ENCODE data around the gene TRIM38.
"Not testable (repeated sequence)": the region's sequence is repeated elsewhere in the genome, so short reads cannot be mapped to it uniquely, and the experiment has no call there.

The TRIM38 gene

GRCh38 chr6:25991785-25992412 is 29.3 kb downstream of the TRIM38 start:
- Mint-ChIP-seq H3K4me1 (ENCODE audit: low read depth in 2 of 2) (peaks cover 13 to 20% of the 10 kb centered on the region in 2 donors), H3K36me3 (ENCODE audit: insufficient read depth) (peaks cover 18% of the 10 kb centered on the region), H3K27ac (peak overlapping the region; percentile 92 to 93), H3K27me3 (no peaks in the 10 kb centered on the region), H3K9me3 (no peaks in the 10 kb centered on the region), H3K4me3 (peak overlapping the region; percentile 92)
- DNase-seq (peak; percentile 30 to 39 (median 34)), ATAC-seq (replicated peaks) (peak; percentile 48)

GRCh38 chr6:25992413-25993340 is 30.1 kb downstream of the TRIM38 start:
- peak; percentile 94 for ATAC-seq (replicated peaks)
- H3K4me3 Mint-ChIP-seq = peak overlapping the region; percentile 92
- H3K27me3 Mint-ChIP-seq = no peaks in the 10 kb centered on the region
- H3K36me3 Mint-ChIP-seq (ENCODE audit: insufficient read depth) = peaks cover 13% of the 10 kb centered on the region
- peak; percentile 93 to 97 (median 97) for DNase-seq
- H3K4me1 Mint-ChIP-seq (ENCODE audit: low read depth in 2 of 2) = peaks cover 13 to 20% of the 10 kb centered on the region in 2 donors
- H3K27ac Mint-ChIP-seq = peak overlapping the region; percentile 92 to 93
- no peaks in the 10 kb centered on the region for H3K9me3 Mint-ChIP-seq

- not testable (repeated sequence) for H3K36me3 Mint-ChIP-seq (ENCODE audit: insufficient read depth); ATAC-seq (replicated peaks); H3K27me3 Mint-ChIP-seq; H3K9me3 Mint-ChIP-seq; DNase-seq
- H3K27ac Mint-ChIP-seq = peak overlapping the region; percentile 92 to 93
- peak overlapping the region; percentile 92 for H3K4me3 Mint-ChIP-seq
- H3K4me1 Mint-ChIP-seq (ENCODE audit: low read depth in 2 of 2) = peaks cover 11 to 20% of the 10 kb centered on the region in 2 donors
These were observed 30.7 kb downstream of the TRIM38 start for GRCh38 chr6:25993341-25993684.

- peaks cover 3% of the 10 kb centered on the region for H3K36me3 Mint-ChIP-seq (ENCODE audit: insufficient read depth)
- no peaks in the 10 kb centered on the region for H3K27me3 Mint-ChIP-seq
- H3K4me3 Mint-ChIP-seq = no peak overlapping the region
- DNase-seq (no peak), ATAC-seq (replicated peaks) (no peak)
- H3K27ac Mint-ChIP-seq = no peak overlapping the region
- H3K4me1 Mint-ChIP-seq (ENCODE audit: low read depth in 2 of 2) = peaks cover 11 to 20% of the 10 kb centered on the region in 2 donors
- H3K9me3 Mint-ChIP-seq = no peaks in the 10 kb centered on the region
These were observed 32.9 kb downstream of the TRIM38 start for GRCh38 chr6:25995507-25995906.

GRCh38 chr6:25997921-25998320 is 35.3 kb downstream of the TRIM38 start:
- Mint-ChIP-seq H3K4me3 (no peak overlapping the region), H3K9me3 (no peaks in the 10 kb centered on the region), H3K4me1 (ENCODE audit: low read depth in 2 of 2) (peaks cover 5 to 11% of the 10 kb centered on the region in 2 donors), H3K27ac (no peak overlapping the region), H3K36me3 (ENCODE audit: insufficient read depth) (no peaks in the 10 kb centered on the region), H3K27me3 (no peaks in the 10 kb centered on the region)
- ATAC-seq (replicated peaks) = no peak
- DNase-seq = no peak

- DNase-seq (no peak), ATAC-seq (replicated peaks) (no peak)
- no peaks in the 10 kb centered on the region for H3K9me3 Mint-ChIP-seq
- H3K36me3 Mint-ChIP-seq (ENCODE audit: insufficient read depth) = no peaks in the 10 kb centered on the region
- peaks cover 3 to 9% of the 10 kb centered on the region in 2 donors for H3K4me1 Mint-ChIP-seq (ENCODE audit: low read depth in 2 of 2)
- no peak overlapping the region for H3K4me3 Mint-ChIP-seq
- H3K27me3 Mint-ChIP-seq = no peaks in the 10 kb centered on the region
- H3K27ac Mint-ChIP-seq = no peak overlapping the region
These were observed 35.8 kb downstream of the TRIM38 start for GRCh38 chr6:25998379-25998778.

DNA sequence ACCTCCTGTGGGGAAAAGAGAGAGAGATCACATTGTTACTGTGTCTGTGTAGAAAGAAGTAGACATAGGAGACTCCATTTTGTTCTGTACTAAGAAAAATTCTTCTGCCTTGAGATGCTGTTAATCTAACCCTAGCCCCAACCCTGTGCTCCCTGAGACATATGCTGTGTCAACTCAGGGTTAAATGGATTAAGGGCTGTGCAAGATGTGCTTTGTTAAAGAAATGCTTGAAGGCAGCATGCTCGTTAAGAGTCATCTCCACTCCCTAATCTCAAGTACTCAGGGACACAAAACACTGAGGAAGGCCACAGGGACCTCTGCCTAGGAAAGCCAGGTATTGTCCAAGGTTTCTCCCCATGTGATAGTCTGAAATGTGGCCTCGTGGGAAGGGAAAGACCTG is 36.6 kb downstream of the TRIM38 start:
- not testable (repeated sequence) for H3K36me3 Mint-ChIP-seq (ENCODE audit: insufficient read depth); H3K9me3 Mint-ChIP-seq; DNase-seq; H3K27ac Mint-ChIP-seq; H3K27me3 Mint-ChIP-seq; ATAC-seq (replicated peaks); H3K4me3 Mint-ChIP-seq; H3K4me1 Mint-ChIP-seq (ENCODE audit: low read depth in 2 of 2)

GRCh38 chr6:26000366-26001144 is 38.0 kb downstream of the TRIM38 start:
- no peak overlapping the region for H3K27ac Mint-ChIP-seq
- no peaks in the 10 kb centered on the region for H3K36me3 Mint-ChIP-seq (ENCODE audit: insufficient read depth)
- H3K4me3 Mint-ChIP-seq = no peak overlapping the region
- H3K27me3 Mint-ChIP-seq = no peaks in the 10 kb centered on the region
- H3K4me1 Mint-ChIP-seq (ENCODE audit: low read depth in 2 of 2) = peaks cover 0 to 2% of the 10 kb centered on the region in 2 donors
- DNase-seq = no peak
- H3K9me3 Mint-ChIP-seq = no peaks in the 10 kb centered on the region
- no peak for ATAC-seq (replicated peaks)

DNA sequence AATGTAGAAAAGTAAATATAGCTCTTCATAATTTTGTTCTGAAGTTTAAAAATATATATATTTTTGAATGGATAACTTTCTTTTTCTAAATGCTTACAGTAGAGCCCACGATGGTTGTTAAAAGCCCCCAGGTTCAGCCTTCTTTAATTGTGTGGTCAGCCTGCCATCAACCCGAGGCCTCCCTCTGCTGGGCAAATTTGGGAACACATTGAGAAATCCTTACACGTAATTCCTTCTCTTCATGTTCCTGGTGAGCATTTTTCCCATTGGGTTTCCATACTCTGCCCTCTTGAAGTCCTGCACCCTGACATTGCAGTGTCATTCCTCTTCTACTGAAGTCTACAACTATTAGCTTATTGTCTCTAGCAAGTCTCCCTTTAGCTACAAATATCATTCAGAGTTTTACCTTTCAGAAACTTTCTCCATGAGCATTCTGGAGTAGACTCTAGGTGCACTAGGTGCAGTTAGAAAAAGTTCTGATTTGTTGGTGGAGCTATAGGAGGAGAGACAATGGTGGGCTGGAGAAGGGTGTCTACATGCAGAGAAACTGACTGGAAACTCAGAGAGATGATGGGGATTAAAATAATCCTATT is 40.6 kb downstream of the TRIM38 start:
- Mint-ChIP-seq H3K27me3 (no peaks in the 10 kb centered on the region), H3K4me1 (ENCODE audit: low read depth in 2 of 2) (peaks cover 0 to 2% of the 10 kb centered on the region in 2 donors), H3K9me3 (no peaks in the 10 kb centered on the region), H3K27ac (no peak overlapping the region), H3K36me3 (ENCODE audit: insufficient read depth) (no peaks in the 10 kb centered on the region), H3K4me3 (no peak overlapping the region)
- ATAC-seq (replicated peaks) = peak; percentile 42
- peak; percentile 44 to 55 (median 45) for DNase-seq

- Mint-ChIP-seq H3K4me3 (no peak overlapping the region), H3K4me1 (ENCODE audit: low read depth in 2 of 2) (no peaks in the 10 kb centered on the region), H3K27me3 (no peaks in the 10 kb centered on the region), H3K9me3 (no peaks in the 10 kb centered on the region), H3K27ac (no peak overlapping the region), H3K36me3 (ENCODE audit: insufficient read depth) (no peaks in the 10 kb centered on the region)
- DNase-seq = no peak
- no peak for ATAC-seq (replicated peaks)
These were observed 43.7 kb downstream of the TRIM38 start for GRCh38 chr6:26006086-26006939.

DNA sequence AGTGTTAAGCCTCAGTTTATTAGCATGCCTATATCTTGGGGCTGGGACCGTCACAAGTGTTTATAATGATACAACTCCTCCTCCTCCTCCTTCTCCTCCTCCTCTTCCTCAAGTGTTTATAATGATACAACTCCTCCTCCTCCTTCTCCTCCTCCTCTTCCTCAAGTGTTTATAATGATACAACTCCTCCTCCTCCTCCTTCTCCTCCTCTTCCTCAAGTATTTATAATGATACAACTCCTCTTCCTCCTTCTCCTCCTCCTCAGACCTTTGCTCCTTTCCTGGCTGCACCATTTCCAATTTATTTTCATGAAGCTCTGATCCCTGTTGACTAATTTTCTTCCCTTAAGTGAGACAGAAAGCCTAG is 44.3 kb downstream of the TRIM38 start:
- DNase-seq; H3K36me3 Mint-ChIP-seq (ENCODE audit: insufficient read depth); H3K4me3 Mint-ChIP-seq; H3K9me3 Mint-ChIP-seq; H3K27ac Mint-ChIP-seq; H3K27me3 Mint-ChIP-seq; ATAC-seq (replicated peaks); H3K4me1 Mint-ChIP-seq (ENCODE audit: low read depth in 2 of 2): not testable (repeated sequence)

DNA sequence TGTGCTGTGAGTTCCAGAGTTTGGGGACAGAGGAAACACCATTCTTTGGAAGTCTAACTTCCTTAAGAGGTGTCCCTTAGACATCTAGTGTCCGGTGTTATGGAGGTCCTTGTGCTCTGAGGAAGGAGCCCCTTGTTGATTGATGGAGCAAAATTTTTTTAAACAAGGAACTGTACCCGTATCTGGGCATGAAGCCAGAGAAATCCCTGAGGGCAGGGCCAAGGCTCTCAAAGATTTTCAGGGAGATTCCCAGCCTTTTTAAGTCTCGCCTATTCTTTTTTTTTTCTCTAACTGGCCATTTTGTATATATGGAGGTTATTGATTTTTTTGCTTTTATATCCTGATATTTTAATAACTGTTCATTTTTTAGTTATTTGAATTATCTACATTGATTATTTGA is 45.9 kb downstream of the TRIM38 start:
- ATAC-seq (replicated peaks) (no peak), DNase-seq (no peak)
- H3K36me3 Mint-ChIP-seq (ENCODE audit: insufficient read depth) = no peaks in the 10 kb centered on the region
- no peaks in the 10 kb centered on the region for H3K4me1 Mint-ChIP-seq (ENCODE audit: low read depth in 2 of 2)
- H3K27me3 Mint-ChIP-seq = no peaks in the 10 kb centered on the region
- no peak overlapping the region for H3K4me3 Mint-ChIP-seq
- H3K9me3 Mint-ChIP-seq = no peaks in the 10 kb centered on the region
- no peak overlapping the region for H3K27ac Mint-ChIP-seq
